IMR-90 (cell line): Measurements from ENCODE around the gene COPZ2. TPM values are rescaled to one million over a fixed set of nuclear protein-coding genes. Genes with fewer than 3 reads are reported as not detected.

Experiments
- ATAC-seq: fragments of 200-7000 bp; cut with Tn5 transposase; 2 replicates; pipeline ENCODE4 v1.9.1; 2020; ENCODE audit warnings: low read depth, mild to moderate bottlenecking, moderate library complexity
- BruUV-seq: library from RNA; stranded (reverse); fragments of 400-500 nt; replicated peaks from 2 replicates; lab custom pipeline; 2021; lab: Mats Ljungman, UMichigan
- CTCF ChIA-PET: fragments of 300-600 bp; formaldehyde crosslinking; extraction: SDS; loops from one replicate; lab custom pipeline; 2021; ENCODE audit warnings: antibody characterized with exemption; lab: Yijun Ruan, JAX
- POLR2A ChIA-PET: fragments of 300-600 bp; sonication (Branson Sonifier 250); formaldehyde crosslinking; loops from one replicate; lab custom pipeline; 2022; ENCODE audit warnings: antibody characterized with exemption; ENCODE audit not compliant: unreplicated experiment; lab: Charles Lee
- DNase-seq: peaks from one replicate; pipeline ENCODE4 v3.0.0; 2013
- H2AFZ ChIP-seq: replicated peaks from 2 replicates; pipeline ENCODE3; 2013; ENCODE audit warnings: low read length, mild to moderate bottlenecking; ENCODE audit not compliant: poor library complexity
- H2AK5ac ChIP-seq: 2 replicates; pipeline ENCODE4 v1.6.1; 2013; ENCODE audit warnings: low read depth, low read length, inconsistent platforms
- H2AK9ac ChIP-seq: replicated peaks from 2 replicates; pipeline ENCODE3; 2013; ENCODE audit warnings: mild to moderate bottlenecking, low read depth, low read length, moderate library complexity; ENCODE audit not compliant: poor library complexity
- H2BK120ac ChIP-seq: 2 replicates; pipeline ENCODE4 v1.6.1; 2013; ENCODE audit warnings: low read depth, low read length, inconsistent platforms
- H2BK15ac ChIP-seq: 3 replicates; pipeline ENCODE4 v1.6.1; 2013; ENCODE audit warnings: low read depth, low read length, inconsistent platforms
- H2BK20ac ChIP-seq: 2 replicates; pipeline ENCODE4 v1.6.1; 2013; ENCODE audit warnings: low read depth, mild to moderate bottlenecking, inconsistent platforms, low read length, moderate library complexity
- H2BK5ac ChIP-seq: 2 replicates; pipeline ENCODE4 v1.6.1; 2013; ENCODE audit warnings: mild to moderate bottlenecking, low read depth, low read length, inconsistent platforms; ENCODE audit not compliant: poor library complexity, severe bottlenecking
- H3K14ac ChIP-seq: replicated peaks from 2 replicates; pipeline ENCODE4 v1.6.1; 2013; ENCODE audit warnings: low read depth, low read length, inconsistent platforms
- H3K18ac ChIP-seq: 2 replicates; pipeline ENCODE4 v1.6.1; 2013; ENCODE audit warnings: low read depth, low read length, control low read depth
- H3K23ac ChIP-seq: 2 replicates; pipeline ENCODE4 v1.6.1; 2013; ENCODE audit warnings: low read depth, low read length, inconsistent platforms
- H3K27ac ChIP-seq: 2 replicates; pipeline ENCODE4 v1.5.1; 2013; ENCODE audit warnings: mild to moderate bottlenecking, control low read depth, low read length; ENCODE audit not compliant: insufficient read depth
- H3K27me3 ChIP-seq: 2 replicates; pipeline ENCODE4 v1.6.1; 2013; ENCODE audit warnings: low read length; ENCODE audit not compliant: control insufficient read depth, insufficient read depth
- H3K36me3 ChIP-seq: 2 replicates; pipeline ENCODE4 v1.6.1; 2013; ENCODE audit warnings: low read length, mixed read lengths; ENCODE audit not compliant: control insufficient read depth, insufficient read depth
- H3K4ac ChIP-seq: 2 replicates; pipeline ENCODE4 v1.6.1; 2013; ENCODE audit warnings: low read depth, low read length, inconsistent platforms
- H3K4me1 ChIP-seq: 2 replicates; pipeline ENCODE4 v1.6.1; 2013; ENCODE audit warnings: low read length, mixed read lengths; ENCODE audit not compliant: control insufficient read depth, insufficient read depth
- H3K4me2 ChIP-seq: 2 replicates; pipeline ENCODE4 v1.6.1; 2013; ENCODE audit warnings: low read depth, mild to moderate bottlenecking, control low read depth, low read length, moderate library complexity
- H3K4me3 ChIP-seq: 2 replicates; pipeline ENCODE4 v1.5.1; 2013; ENCODE audit warnings: low read depth, mild to moderate bottlenecking, control low read depth, low read length, moderate library complexity; ENCODE audit not compliant: insufficient read depth
- H3K56ac ChIP-seq: 2 replicates; pipeline ENCODE4 v1.6.1; 2013; ENCODE audit warnings: low read length, inconsistent platforms; ENCODE audit not compliant: insufficient read depth; ENCODE audit errors: extremely low read depth
- H3K79me1 ChIP-seq, 2 experiments: 2 replicates each; pipeline ENCODE4 v1.6.1; 2013; ENCODE audit warnings: low read length in 2 of 2, inconsistent platforms in 1 of 2, low read depth in 1 of 2
- H3K9ac ChIP-seq: 2 replicates; pipeline ENCODE4 v1.6.1; 2013; ENCODE audit warnings: low read depth, low read length, control low read depth
- H3K9me1 ChIP-seq: 2 replicates; pipeline ENCODE4 v1.6.1; 2013; ENCODE audit warnings: low read length, inconsistent platforms; ENCODE audit not compliant: insufficient read depth
- H3K9me3 ChIP-seq: 2 replicates; pipeline ENCODE4 v1.6.1; 2013; ENCODE audit warnings: low read length; ENCODE audit not compliant: control insufficient read depth, insufficient read depth
- H4K20me1 ChIP-seq: 2 replicates; pipeline ENCODE4 v1.6.1; 2013; ENCODE audit warnings: low read length, inconsistent platforms; ENCODE audit not compliant: insufficient read depth
- H4K5ac ChIP-seq: 2 replicates; pipeline ENCODE4 v1.6.1; 2013; ENCODE audit warnings: mild to moderate bottlenecking, low read depth, low read length, control low read depth
- H4K8ac ChIP-seq, 2 experiments: 2 replicates each; pipeline ENCODE4 v1.6.1; 2013; ENCODE audit warnings: low read depth in 2 of 2, low read length in 2 of 2, control low read depth in 1 of 2, inconsistent platforms in 1 of 2
- H4K91ac ChIP-seq: 2 replicates; pipeline ENCODE4 v1.6.1; 2013; ENCODE audit warnings: low read depth, low read length, inconsistent platforms; ENCODE audit not compliant: insufficient read depth
- MAFK ChIP-seq: IDR thresholded peaks from 2 replicates; pipeline ENCODE4 v1.6.1; 2012; ENCODE audit warnings: low read depth, low read length, improper control_type of control experiment
- MAZ ChIP-seq: IDR thresholded peaks from 2 replicates; pipeline ENCODE4 v1.6.1; 2012; ENCODE audit warnings: low read depth, mild to moderate bottlenecking, low read length, improper control_type of control experiment, moderate library complexity, borderline replicate concordance
- MXI1 ChIP-seq: IDR thresholded peaks from 2 replicates; pipeline ENCODE4 v1.6.1; 2012; ENCODE audit warnings: low read depth, mild to moderate bottlenecking, low read length, moderate library complexity, borderline replicate concordance
- RAD21 ChIP-seq: IDR thresholded peaks from 2 replicates; pipeline ENCODE4 v1.6.1; 2012; ENCODE audit warnings: low read length, improper control_type of control experiment
- RCOR1 ChIP-seq: IDR thresholded peaks from 2 replicates; pipeline ENCODE4 v1.6.1; 2012; ENCODE audit warnings: mild to moderate bottlenecking, low read length, improper control_type of control experiment; ENCODE audit not compliant: insufficient replicate concordance
- RFX5 ChIP-seq: IDR thresholded peaks from 2 replicates; pipeline ENCODE4 v1.8.0; 2012; ENCODE audit warnings: low read depth, mild to moderate bottlenecking, low read length, moderate library complexity
- USF2 ChIP-seq: fragments of 150-350 bp; IDR thresholded peaks from 2 replicates; pipeline ENCODE4 v1.6.1; 2017; ENCODE audit warnings: mild to moderate bottlenecking, antibody characterized with exemption, low read length, low read depth
- WGBS, 2 experiments: methylation state at CpG; one replicate each; pipeline versions ENCODE4 v1.1.5 to v1.1.7; 2013; ENCODE audit warnings: missing lambda C conversion rate in 2 of 2; ENCODE audit not compliant: insufficient read length in 1 of 2; ENCODE audit errors: extremely low coverage in 2 of 2; 5-methylcytosine and 5-hydroxymethylcytosine counted together
- dilution Hi-C: fragments of 300-500 bp; cut with HindIII; formaldehyde crosslinking; loops from one replicate; pipeline ENCODE4 v1.14.3; 2018; ENCODE audit warnings: low sequenced_read_pairs; ENCODE audit not compliant: unreplicated experiment
- in situ Hi-C: fragments of 300-500 bp; cut with MboI; formaldehyde crosslinking; loops from 3 replicates; pipeline ENCODE4 v1.14.3; 2019; ENCODE audit warnings: low sequenced_read_pairs, inconsistent platforms, mixed read lengths
- intact Hi-C: fragments of 100-400 bp; cut with micrococcal nuclease; formaldehyde crosslinking; loops from 2 replicates; pipeline ENCODE4 v1.10.0; 2022
- polyA plus RNA-seq, 3 experiments: library from polyadenylated mRNA; depleted of rRNA; stranded (reverse); fragments of >200 nt; gene quantifications; 2 replicates each; pipeline ENCODE4 v1.2.3, GENCODE V29; 2012; ENCODE audit warnings: low replicate concordance in 1 of 3
- total RNA-seq: library from RNA; depleted of rRNA; stranded (reverse); fragments of >200 nt; gene quantifications from 2 replicates; pipeline ENCODE4 v1.2.3, GENCODE V29; 2012

The COPZ2 gene
- total and polyA plus RNA-seq, 2 of the 4 experiments (the other 2 are of a cell fraction), result 41.0 to 86.1 TPM

DNA sequence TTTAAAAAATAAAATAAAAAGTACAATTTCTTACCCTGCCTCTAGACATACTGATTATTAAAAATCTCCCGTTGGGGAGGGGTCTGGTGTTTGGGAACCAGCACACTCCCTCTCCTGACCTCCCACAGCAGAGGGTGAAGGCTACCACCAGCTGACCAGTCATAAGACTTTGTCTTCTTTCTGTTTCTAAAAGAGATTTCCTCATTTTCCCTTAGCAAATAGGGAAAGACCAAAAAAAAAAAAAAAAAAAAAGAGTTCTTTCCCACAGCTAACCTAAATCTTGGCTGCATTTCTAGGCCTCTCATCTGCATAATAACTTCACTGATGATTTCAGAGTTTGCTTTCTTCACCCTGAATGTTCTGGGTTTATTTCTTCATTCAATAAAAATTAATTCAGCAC, 36.4 kb downstream of the COPZ2 start:
- no peaks in the 10 kb centered on the region for H3K36me3 ChIP-seq
- TF ChIP-seq RCOR1 (no peak), MXI1 (no peak), MAFK (no peak), RFX5 (no peak), MAZ (no peak), RAD21 (no peak), USF2 (peak; percentile 11; the same call in 1 of the 2 replicates)
- H3K27ac ChIP-seq, result no peak overlapping the region
- intact Hi-C loops, result no loop called here
- no peak overlapping the region for H3K4me2 ChIP-seq
- H3K27me3 ChIP-seq, result no peaks in the 10 kb centered on the region; the same call in 1 of the 2 replicates
- H4K20me1 ChIP-seq, result no peaks in the 10 kb centered on the region
- H3K56ac ChIP-seq, result no peak overlapping the region
- peak overlapping the region; percentile 69; the same call in 1 of the 2 replicates for H2BK120ac ChIP-seq
- H2AK5ac ChIP-seq, result no peak overlapping the region
- H2BK20ac ChIP-seq, result no peak overlapping the region; the same call in 1 of the 2 replicates
- H4K91ac ChIP-seq, result no peak overlapping the region
- WGBS, 2 experiments, result no CpG with 5 or more reads among the region's 1 CpG
- DNase-seq (peak; percentile 20), ATAC-seq (no peak)
- POLR2A ChIA-PET, result interaction anchor here (0.6 kb wide), 1 partner anchor 803 kb away, joined by 4 read pairs; no protein-coding TSS in a partner anchor
- no peak overlapping the region for H3K23ac ChIP-seq
- no peak overlapping the region; a peak in 1 of 4 replicates for H4K8ac ChIP-seq
- no TSS peak for BruUV-seq
- 0 out of 2 replicates have a peak overlapping the region, but pooled peaks have one; percentile 9 for H3K14ac ChIP-seq
- H3K9me1 ChIP-seq, result peaks cover 14% of the 10 kb centered on the region
- no peaks in the 10 kb centered on the region for H3K79me1 ChIP-seq
- dilution Hi-C loops, result no loop called here
- no peak overlapping the region for H2AFZ ChIP-seq
- no peak overlapping the region for H3K4me3 ChIP-seq
- no peak overlapping the region for H3K9ac ChIP-seq
- H3K9me3 ChIP-seq, result no peaks in the 10 kb centered on the region
- no peak overlapping the region for H2BK5ac ChIP-seq
- H3K18ac ChIP-seq, result no peak overlapping the region
- no peak overlapping the region for H4K5ac ChIP-seq
- H2AK9ac ChIP-seq, result no peak overlapping the region
- CTCF ChIA-PET, result interaction anchor here (0.6 to 0.7 kb wide), 2 partner anchors 24 to 170 kb away, joined by 3 to 7 read pairs; partner anchors contain the start of genes LRRC46 and MRPL10
- no peak overlapping the region; the same call in 2 of the 3 replicates for H2BK15ac ChIP-seq
- in situ Hi-C loops, result no loop called here
- peaks cover 14% of the 10 kb centered on the region for H3K4me1 ChIP-seq
- H3K4ac ChIP-seq, result peak overlapping the region; percentile 55; the same call in 1 of the 2 replicates
